HepG2 (cell line): ENCODE results near the gene RNASE8. TPM values are rescaled to one million over a fixed set of nuclear protein-coding genes. Genes with fewer than 3 reads are reported as not detected.

ENCODE experiments used
- BCL6 ChIP-seq: IDR thresholded peaks from 2 replicates; pipeline ENCODE4 v1.6.1; 2016; ENCODE audit warnings: missing genetic modification reagents, missing compliant biosample characterization
- CBX5 ChIP-seq: sonication (generic); formaldehyde crosslinking; IDR thresholded peaks from 2 replicates; pipeline ENCODE4 v1.4.0; 2020; ENCODE audit warnings: missing genetic modification reagents, borderline replicate concordance
- CC2D1A ChIP-seq: sonication (generic); formaldehyde crosslinking; IDR thresholded peaks from 2 replicates; pipeline ENCODE4 v1.8.1; 2023; ENCODE audit warnings: mild to moderate bottlenecking, missing genetic modification reagents
- HES4 ChIP-seq: sonication (generic); formaldehyde crosslinking; IDR thresholded peaks from 2 replicates; pipeline ENCODE4 v1.9.0; 2021; ENCODE audit warnings: mild to moderate bottlenecking, missing genetic modification reagents, borderline replicate concordance
- HOMEZ ChIP-seq: IDR thresholded peaks from 2 replicates; pipeline ENCODE4 v1.6.1; 2016; ENCODE audit warnings: low read depth
- PATZ1 ChIP-seq: sonication (generic); formaldehyde crosslinking; IDR thresholded peaks from 2 replicates; pipeline ENCODE4 v1.4.0; 2020; ENCODE audit warnings: missing genetic modification reagents
- ZNF274 ChIP-seq: sonication (generic); formaldehyde crosslinking; IDR thresholded peaks from 2 replicates; pipeline ENCODE4 v1.5.1; 2020; ENCODE audit warnings: mild to moderate bottlenecking, missing genetic modification reagents
- ZNF557 ChIP-seq: sonication (generic); formaldehyde crosslinking; IDR thresholded peaks from 2 replicates; pipeline ENCODE4 v1.4.0; 2020; ENCODE audit warnings: missing genetic modification reagents
- ZNF609 ChIP-seq: sonication (generic); formaldehyde crosslinking; IDR thresholded peaks from 2 replicates; pipeline ENCODE4 v1.4.0; 2020; ENCODE audit warnings: mild to moderate bottlenecking, missing genetic modification reagents, borderline replicate concordance
- ZNF703 ChIP-seq: sonication (generic); formaldehyde crosslinking; IDR thresholded peaks from 2 replicates; pipeline ENCODE4 v1.5.1; 2020; ENCODE audit warnings: missing genetic modification reagents, mild to moderate bottlenecking, moderate library complexity, borderline replicate concordance
- ZNF777 ChIP-seq: sonication (generic); formaldehyde crosslinking; IDR thresholded peaks from 2 replicates; pipeline ENCODE4 v1.4.0; 2020; ENCODE audit warnings: missing genetic modification reagents
- ZNF879 ChIP-seq: sonication (generic); formaldehyde crosslinking; IDR thresholded peaks from 2 replicates; pipeline ENCODE4 v1.8.1; 2023; ENCODE audit warnings: missing genetic modification reagents
- polyA plus RNA-seq, 8 experiments: library from polyadenylated mRNA; depleted of rRNA in 3 of 8; stranded (reverse) in 7 of 8; unstranded in 1 of 8; fragments of >200 nt; fragmentation: Illumina TruSeq in 4 of 8; extraction: Trizol in 4 of 8; gene quantifications; 2 replicates each; pipeline versions ENCODE4 v1.2.1 to v1.2.3, GENCODE V29; 2011 to 2016; ENCODE audit warnings: low read depth in 4 of 8, missing spikeins in 1 of 8, mixed read lengths in 1 of 8; ENCODE audit not compliant: insufficient read depth in 1 of 8
- total RNA-seq, 5 experiments: library from RNA; depleted of rRNA; stranded (reverse); fragments of >200 nt; fragmentation: Illumina TruSeq; extraction: Trizol; gene quantifications; 2 replicates each; pipeline ENCODE4 v1.2.3, GENCODE V29; 2016; ENCODE audit warnings: low read depth in 1 of 5
- TF ChIP-seq, protein P1 (sequence below): sonication (generic); formaldehyde crosslinking; IDR thresholded peaks from 2 replicates; pipeline ENCODE4 v1.5.0; 2020; ENCODE audit warnings: missing genetic modification reagents
- TF ChIP-seq, protein P2 (sequence below): IDR thresholded peaks from 2 replicates; pipeline ENCODE4 v1.4.0; 2020; ENCODE audit warnings: mild to moderate bottlenecking, missing genetic modification reagents
- TF ChIP-seq, protein P3 (sequence below): sonication (generic); formaldehyde crosslinking; conservative IDR thresholded peaks from 2 replicates; pipeline ENCODE4 v1.4.0; 2020; ENCODE audit warnings: missing genetic modification reagents

Gene RNASE8
- total and polyA plus RNA-seq, 2 of the 13 experiments (the other 11 are each of a cell fraction or from before 2014, with no cell fraction given): not detected

GRCh38 chr14:21070083-21070609 is 12.5 kb downstream of the RNASE8 start, which contains the start of gene ARHGEF40 (continued):
- TF ChIP-seq, protein P1, sequence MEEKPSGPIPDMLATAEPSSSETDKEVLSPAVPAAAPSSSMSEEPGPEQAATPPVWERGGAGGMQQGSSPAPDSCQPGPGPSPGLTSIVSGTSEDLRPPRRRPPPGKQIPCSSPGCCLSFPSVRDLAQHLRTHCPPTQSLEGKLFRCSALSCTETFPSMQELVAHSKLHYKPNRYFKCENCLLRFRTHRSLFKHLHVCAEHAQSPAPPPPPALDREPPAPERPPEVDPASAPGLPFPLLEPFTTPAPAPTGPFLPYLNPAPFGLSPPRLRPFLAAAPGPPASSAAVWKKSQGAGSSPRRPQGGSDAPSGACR (CRISPR knock-in tag): no peak
- TF ChIP-seq ZNF274 (CRISPR knock-in tag) (no peak; the same call in 1 of the 2 replicates), BCL6 (CRISPR knock-in tag) (no peak), ZNF557 (no peak), HES4 (CRISPR knock-in tag) (0 out of 2 replicates have a peak, but pooled peaks have one; percentile 78), ZNF703 (CRISPR knock-in tag) (no peak), ZNF777 (no peak; the same call in 1 of the 2 replicates), ZNF609 (CRISPR knock-in tag) (no peak; the same call in 1 of the 2 replicates), CBX5 (CRISPR knock-in tag) (no peak), CC2D1A (0 out of 2 replicates have a peak, but pooled peaks have one; percentile 15), ZNF879 (CRISPR knock-in tag) (no peak), HOMEZ (CRISPR knock-in tag) (no peak), PATZ1 (CRISPR knock-in tag) (no peak)
- TF ChIP-seq, protein P2, sequence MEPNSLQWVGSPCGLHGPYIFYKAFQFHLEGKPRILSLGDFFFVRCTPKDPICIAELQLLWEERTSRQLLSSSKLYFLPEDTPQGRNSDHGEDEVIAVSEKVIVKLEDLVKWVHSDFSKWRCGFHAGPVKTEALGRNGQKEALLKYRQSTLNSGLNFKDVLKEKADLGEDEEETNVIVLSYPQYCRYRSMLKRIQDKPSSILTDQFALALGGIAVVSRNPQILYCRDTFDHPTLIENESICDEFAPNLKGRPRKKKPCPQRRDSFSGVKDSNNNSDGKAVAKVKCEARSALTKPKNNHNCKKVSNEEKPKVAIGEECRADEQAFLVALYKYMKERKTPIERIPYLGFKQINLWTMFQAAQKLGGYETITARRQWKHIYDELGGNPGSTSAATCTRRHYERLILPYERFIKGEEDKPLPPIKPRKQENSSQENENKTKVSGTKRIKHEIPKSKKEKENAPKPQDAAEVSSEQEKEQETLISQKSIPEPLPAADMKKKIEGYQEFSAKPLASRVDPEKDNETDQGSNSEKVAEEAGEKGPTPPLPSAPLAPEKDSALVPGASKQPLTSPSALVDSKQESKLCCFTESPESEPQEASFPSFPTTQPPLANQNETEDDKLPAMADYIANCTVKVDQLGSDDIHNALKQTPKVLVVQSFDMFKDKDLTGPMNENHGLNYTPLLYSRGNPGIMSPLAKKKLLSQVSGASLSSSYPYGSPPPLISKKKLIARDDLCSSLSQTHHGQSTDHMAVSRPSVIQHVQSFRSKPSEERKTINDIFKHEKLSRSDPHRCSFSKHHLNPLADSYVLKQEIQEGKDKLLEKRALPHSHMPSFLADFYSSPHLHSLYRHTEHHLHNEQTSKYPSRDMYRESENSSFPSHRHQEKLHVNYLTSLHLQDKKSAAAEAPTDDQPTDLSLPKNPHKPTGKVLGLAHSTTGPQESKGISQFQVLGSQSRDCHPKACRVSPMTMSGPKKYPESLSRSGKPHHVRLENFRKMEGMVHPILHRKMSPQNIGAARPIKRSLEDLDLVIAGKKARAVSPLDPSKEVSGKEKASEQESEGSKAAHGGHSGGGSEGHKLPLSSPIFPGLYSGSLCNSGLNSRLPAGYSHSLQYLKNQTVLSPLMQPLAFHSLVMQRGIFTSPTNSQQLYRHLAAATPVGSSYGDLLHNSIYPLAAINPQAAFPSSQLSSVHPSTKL (CRISPR knock-in tag): no peak
- TF ChIP-seq, protein P3, sequence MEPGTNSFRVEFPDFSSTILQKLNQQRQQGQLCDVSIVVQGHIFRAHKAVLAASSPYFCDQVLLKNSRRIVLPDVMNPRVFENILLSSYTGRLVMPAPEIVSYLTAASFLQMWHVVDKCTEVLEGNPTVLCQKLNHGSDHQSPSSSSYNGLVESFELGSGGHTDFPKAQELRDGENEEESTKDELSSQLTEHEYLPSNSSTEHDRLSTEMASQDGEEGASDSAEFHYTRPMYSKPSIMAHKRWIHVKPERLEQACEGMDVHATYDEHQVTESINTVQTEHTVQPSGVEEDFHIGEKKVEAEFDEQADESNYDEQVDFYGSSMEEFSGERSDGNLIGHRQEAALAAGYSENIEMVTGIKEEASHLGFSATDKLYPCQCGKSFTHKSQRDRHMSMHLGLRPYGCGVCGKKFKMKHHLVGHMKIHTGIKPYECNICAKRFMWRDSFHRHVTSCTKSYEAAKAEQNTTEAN: no peak
